Measurements from ENCODE around the gene RGS7. TPM values are rescaled to one million over a fixed set of nuclear protein-coding genes. Genes with fewer than 3 reads are reported as not detected.
A peak's percentile ranks its signal among the peaks of the same experiment; 100 is the strongest.

Gene RGS7
- total and polyA plus RNA-seq, 2 of the 8 experiments (the other 6 are each of a cell fraction or from before 2014, with no cell fraction given), result 1.6 to 3.0 TPM

DNA sequence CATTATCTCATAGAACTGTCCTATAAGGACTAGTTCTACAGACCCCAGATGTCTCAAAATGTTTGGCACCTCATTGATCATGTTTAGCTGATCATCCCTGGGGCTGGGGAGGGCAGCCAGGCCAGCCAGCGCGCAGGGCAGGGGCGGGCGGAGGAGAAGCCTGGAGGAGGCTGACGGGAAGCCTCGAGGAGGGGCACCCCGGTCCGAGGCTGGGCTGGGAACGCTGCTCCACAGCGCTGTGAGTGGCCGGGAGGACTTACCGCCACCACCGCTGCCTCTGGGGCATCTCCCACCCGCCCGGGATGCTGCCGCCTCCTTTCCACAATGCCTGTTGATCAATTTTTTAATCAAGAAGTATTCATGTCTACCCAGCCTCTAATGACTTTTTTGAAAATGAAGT is 585.6 kb downstream of the RGS7 start:
- Histone ChIP-seq H2BK12ac (ENCODE audit: low read depth, low read length) (no peak overlapping the region), H2BK20ac (ENCODE audit: low read length) (no peak overlapping the region), H3K27me3 (replicated peaks in 1 of 4; ENCODE audit: control insufficient read depth in 3 of 4, extremely low read depth in 1 of 4, insufficient read depth in 3 of 4, low read length in 3 of 4) (no peaks in the 10 kb centered on the region), H3K56ac (replicated peaks; ENCODE audit: insufficient read length, low read depth, low read length) (no peak overlapping the region), H3K9ac (replicated peaks in 1 of 4; ENCODE audit: extremely low read depth in 1 of 4, low read depth in 3 of 4, low read length in 3 of 4) (no peak overlapping the region), H2AK5ac (ENCODE audit: low read depth, low read length) (no peak overlapping the region), H3K18ac (ENCODE audit: extremely low read depth, low read length) (no peak overlapping the region), H3K14ac (ENCODE audit: insufficient read length) (no peak overlapping the region), H2AFZ (ENCODE audit: low read length) (no peak overlapping the region), H3K27ac (ENCODE audit: low read depth, low read length) (no peak overlapping the region), H3K9me3 (ENCODE audit: insufficient read depth in 2 of 2, low read depth in 1 of 2, low read length in 1 of 2) (peaks cover 0 to 4% of the 10 kb centered on the region in 2 experiments; a peak in 1 of 4 replicates), H4K20me1 (replicated peaks in 1 of 2; ENCODE audit: control insufficient read depth in 1 of 2, insufficient read depth in 2 of 2, low read length in 2 of 2) (no peaks in the 10 kb centered on the region), H2BK120ac (replicated peaks; ENCODE audit: low read depth, low read length) (no peak overlapping the region), H2BK15ac (ENCODE audit: low read length) (no peak overlapping the region), H4K5ac (ENCODE audit: insufficient read length, low read depth, low read length) (no peak overlapping the region), H3K23me2 (ENCODE audit: low read depth, low read length) (no peaks in the 10 kb centered on the region), H3K79me1 (ENCODE audit: low read depth, low read length) (no peaks in the 10 kb centered on the region), H3K23ac (ENCODE audit: insufficient read length) (no peak overlapping the region), H3K79me2 (ENCODE audit: control insufficient read depth in 1 of 2, insufficient read depth in 2 of 2, low read length in 2 of 2) (no peaks in the 10 kb centered on the region), H3K4me1 (replicated peaks in 1 of 4; ENCODE audit: control insufficient read depth in 3 of 4, insufficient read depth in 4 of 4, low read length in 3 of 4) (no peaks in the 10 kb centered on the region), H4K8ac (ENCODE audit: extremely low read depth, insufficient read depth, low read length) (no peak overlapping the region), H2BK5ac (ENCODE audit: low read depth, low read length) (no peak overlapping the region), H4K91ac (replicated peaks; ENCODE audit: insufficient read length, low read length) (no peak overlapping the region), H3K4me2 (ENCODE audit: insufficient read depth in 1 of 2, low read depth in 2 of 2, low read length in 2 of 2) (no peak overlapping the region), H3K4ac (replicated peaks; ENCODE audit: insufficient read length, low read depth, low read length) (no peak overlapping the region), H3K36me3 (ENCODE audit: control insufficient read depth in 2 of 4, insufficient read depth in 4 of 4, low read length in 3 of 4) (no peaks in the 10 kb centered on the region), H3K4me3 (ENCODE audit: extremely low read depth in 1 of 4, insufficient read depth in 2 of 4, low read depth in 3 of 4, low read length in 4 of 4) (no peak overlapping the region)
- DNase-seq (ENCODE audit: low read depth in 1 of 2, low spot score in 2 of 2), result no peak
- TF ChIP-seq RNF2 (IDR thresholded peaks at IDR 0.05; ENCODE audit: borderline replicate concordance, low read depth, low read length, missing control alignments, poor library complexity, severe bottlenecking), result no peak
- TF ChIP-seq ZNF274 (IDR thresholded peaks at IDR 0.05; ENCODE audit: borderline replicate concordance, extremely low read depth, low read length), result no peak
- TF ChIP-seq, protein P1, sequence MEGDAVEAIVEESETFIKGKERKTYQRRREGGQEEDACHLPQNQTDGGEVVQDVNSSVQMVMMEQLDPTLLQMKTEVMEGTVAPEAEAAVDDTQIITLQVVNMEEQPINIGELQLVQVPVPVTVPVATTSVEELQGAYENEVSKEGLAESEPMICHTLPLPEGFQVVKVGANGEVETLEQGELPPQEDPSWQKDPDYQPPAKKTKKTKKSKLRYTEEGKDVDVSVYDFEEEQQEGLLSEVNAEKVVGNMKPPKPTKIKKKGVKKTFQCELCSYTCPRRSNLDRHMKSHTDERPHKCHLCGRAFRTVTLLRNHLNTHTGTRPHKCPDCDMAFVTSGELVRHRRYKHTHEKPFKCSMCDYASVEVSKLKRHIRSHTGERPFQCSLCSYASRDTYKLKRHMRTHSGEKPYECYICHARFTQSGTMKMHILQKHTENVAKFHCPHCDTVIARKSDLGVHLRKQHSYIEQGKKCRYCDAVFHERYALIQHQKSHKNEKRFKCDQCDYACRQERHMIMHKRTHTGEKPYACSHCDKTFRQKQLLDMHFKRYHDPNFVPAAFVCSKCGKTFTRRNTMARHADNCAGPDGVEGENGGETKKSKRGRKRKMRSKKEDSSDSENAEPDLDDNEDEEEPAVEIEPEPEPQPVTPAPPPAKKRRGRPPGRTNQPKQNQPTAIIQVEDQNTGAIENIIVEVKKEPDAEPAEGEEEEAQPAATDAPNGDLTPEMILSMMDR (IDR thresholded peaks at IDR 0.05; ENCODE audit: control extremely low read depth in 1 of 3, insufficient read depth in 1 of 3, low read depth in 1 of 3, low read length in 3 of 3), result peak in 2 of 3 experiments; percentile 16 to 29; a peak in 2 of 4 replicates
- TF ChIP-seq RAD21 (IDR thresholded peaks at IDR 0.05 in 1 of 2, conservative IDR thresholded peaks at IDR 0.05 in 1 of 2; ENCODE audit: low read depth in 2 of 2, low read length in 2 of 2), result no peak
- ChIA-PET CTCF (ENCODE audit: partially characterized antibody) (no interaction called here), POLR2A (ENCODE audit: partially characterized antibody) (no interaction called here)
- WGBS, 2 experiments (ENCODE audit: extremely low coverage in 1 of 2, insufficient coverage in 1 of 2, insufficient read length in 1 of 2, insufficient replicate concordance in 2 of 2, low coverage in 1 of 2, low lambda C conversion rate in 2 of 2, missing lambda C conversion rate in 1 of 2), result 99% methylated on average over 16 of the region's 16 CpGs; no CpG with 5 or more reads in 1 of the 2 experiments
- FAIRE-seq, result no peak
